ENCODE measurements around the gene DEXI. TPM values are rescaled to one million over a fixed set of nuclear protein-coding genes. Genes with fewer than 3 reads are reported as not detected.

DEXI gene
- total RNA-seq, 4 donors from 2014 or later: 74.4 to 96.3 (median 85.5) TPM

DNA sequence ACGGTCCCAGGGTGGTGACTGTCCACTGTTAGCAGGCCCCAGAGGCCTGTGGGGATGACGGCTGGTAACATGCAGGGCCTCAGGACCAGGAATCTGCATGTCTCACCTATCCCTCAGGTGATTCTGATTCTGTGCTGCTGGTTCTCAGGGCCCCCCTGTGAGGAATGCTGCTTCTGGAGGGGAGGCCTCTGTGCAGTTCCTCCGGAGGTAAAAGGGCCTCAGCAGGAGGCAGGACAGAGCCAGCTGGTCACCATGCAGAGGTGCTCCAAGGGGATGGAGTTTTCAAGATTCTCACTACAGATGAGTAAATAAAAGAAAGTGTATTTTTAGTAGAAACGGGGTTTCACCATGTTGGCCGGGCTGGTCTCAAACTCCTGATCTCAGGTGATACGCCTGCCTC is 35.9 kb upstream of the DEXI start:
- Histone ChIP-seq H3K4me3 (no peak overlapping the region), H3K36me3 (peaks cover 0 to 69% (median 13%) of the 10 kb centered on the region in 3 donors), H3K4me1 (peaks cover 0 to 32% (median 0%) of the 10 kb centered on the region in 4 donors), H3K27ac (no peak overlapping the region), H3K27me3 (no peaks in the 10 kb centered on the region), H3K9me3 (no peaks in the 10 kb centered on the region)
- TF ChIP-seq, protein P1, sequence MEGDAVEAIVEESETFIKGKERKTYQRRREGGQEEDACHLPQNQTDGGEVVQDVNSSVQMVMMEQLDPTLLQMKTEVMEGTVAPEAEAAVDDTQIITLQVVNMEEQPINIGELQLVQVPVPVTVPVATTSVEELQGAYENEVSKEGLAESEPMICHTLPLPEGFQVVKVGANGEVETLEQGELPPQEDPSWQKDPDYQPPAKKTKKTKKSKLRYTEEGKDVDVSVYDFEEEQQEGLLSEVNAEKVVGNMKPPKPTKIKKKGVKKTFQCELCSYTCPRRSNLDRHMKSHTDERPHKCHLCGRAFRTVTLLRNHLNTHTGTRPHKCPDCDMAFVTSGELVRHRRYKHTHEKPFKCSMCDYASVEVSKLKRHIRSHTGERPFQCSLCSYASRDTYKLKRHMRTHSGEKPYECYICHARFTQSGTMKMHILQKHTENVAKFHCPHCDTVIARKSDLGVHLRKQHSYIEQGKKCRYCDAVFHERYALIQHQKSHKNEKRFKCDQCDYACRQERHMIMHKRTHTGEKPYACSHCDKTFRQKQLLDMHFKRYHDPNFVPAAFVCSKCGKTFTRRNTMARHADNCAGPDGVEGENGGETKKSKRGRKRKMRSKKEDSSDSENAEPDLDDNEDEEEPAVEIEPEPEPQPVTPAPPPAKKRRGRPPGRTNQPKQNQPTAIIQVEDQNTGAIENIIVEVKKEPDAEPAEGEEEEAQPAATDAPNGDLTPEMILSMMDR (IDR thresholded peaks at IDR 0.05): no peak
- TF ChIP-seq EP300 (IDR thresholded peaks at IDR 0.05): no peak
- TF ChIP-seq POLR2A (IDR thresholded peaks at IDR 0.05): no peak
- DNase-seq (ENCODE audit: low spot score in 2 of 2): no peak
- 90 to 91% methylated on average over 6 of the region's 6 CpGs for WGBS, 2 donors

DNA sequence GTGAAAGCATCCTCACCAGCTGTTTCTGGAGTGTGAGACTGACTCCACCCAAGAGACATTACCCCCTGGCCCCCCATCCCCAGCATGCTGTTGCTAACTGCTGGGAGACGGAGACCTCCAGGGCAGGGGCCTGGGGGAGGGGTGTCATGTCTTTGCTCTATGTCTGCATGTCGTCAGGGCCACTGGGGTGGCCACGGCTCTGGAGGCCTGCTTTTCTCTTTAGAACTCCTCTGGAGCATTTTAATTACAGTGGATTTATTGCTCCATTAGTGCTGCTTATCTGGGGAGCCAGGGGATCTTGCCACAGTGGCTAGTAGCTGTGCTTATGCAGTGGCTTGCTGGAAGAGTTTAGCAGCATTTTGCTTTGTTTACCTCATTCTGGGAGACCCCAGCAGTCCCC is 34.4 kb upstream of the DEXI start:
- Histone ChIP-seq H3K4me3 (no peak overlapping the region), H3K36me3 (peaks cover 0 to 65% (median 15%) of the 10 kb centered on the region in 3 donors), H3K27me3 (no peaks in the 10 kb centered on the region), H3K4me1 (peaks cover 0 to 31% (median 2%) of the 10 kb centered on the region in 4 donors), H3K27ac (no peak overlapping the region), H3K9me3 (no peaks in the 10 kb centered on the region)
- no peak for DNase-seq (ENCODE audit: low spot score in 2 of 2)
- 52 to 70% methylated on average over 3 of the region's 3 CpGs for WGBS, 2 donors
- TF ChIP-seq, protein P1 (IDR thresholded peaks at IDR 0.05): no peak
- TF ChIP-seq POLR2A (IDR thresholded peaks at IDR 0.05): no peak
- no peak for TF ChIP-seq EP300 (IDR thresholded peaks at IDR 0.05)

DNA sequence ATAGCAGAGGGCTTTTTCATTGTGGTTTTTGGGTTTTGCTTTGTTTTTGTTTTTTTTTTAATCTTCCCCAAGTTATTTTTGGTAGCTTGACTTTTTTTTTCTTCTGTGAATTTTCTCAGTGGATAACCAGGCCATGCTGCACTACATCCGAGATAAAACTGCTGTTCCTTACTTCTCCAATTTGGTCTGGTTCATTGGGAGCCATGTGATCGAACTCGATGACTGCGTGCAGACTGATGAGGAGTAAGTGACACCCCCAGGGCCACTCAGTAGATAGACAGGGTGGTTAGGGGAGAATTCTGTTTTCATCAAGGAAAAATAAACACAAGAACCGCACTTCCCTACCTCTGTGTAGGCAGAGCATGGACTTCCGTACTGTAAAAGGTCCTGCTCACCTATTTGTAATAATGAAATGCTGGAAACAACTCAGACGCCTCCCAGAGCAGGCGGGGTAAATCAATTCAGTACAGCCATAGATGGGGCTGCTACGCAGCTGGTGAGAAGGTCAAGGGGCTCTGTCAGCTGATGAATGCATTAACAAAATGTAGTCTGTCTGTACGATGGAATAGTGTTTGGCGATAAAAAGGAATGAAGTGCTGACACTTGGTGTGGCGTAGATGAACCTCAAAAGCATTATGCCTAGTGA is 30.7 kb upstream of the DEXI start:
- Histone ChIP-seq H3K36me3 (peaks cover 0 to 69% (median 11%) of the 10 kb centered on the region in 3 donors), H3K4me3 (no peak overlapping the region), H3K27ac (no peak overlapping the region), H3K4me1 (peaks cover 0 to 11% (median 3%) of the 10 kb centered on the region in 4 donors), H3K27me3 (no peaks in the 10 kb centered on the region), H3K9me3 (no peaks in the 10 kb centered on the region)
- TF ChIP-seq POLR2A (IDR thresholded peaks at IDR 0.05): no peak
- TF ChIP-seq EP300 (IDR thresholded peaks at IDR 0.05): no peak
- TF ChIP-seq, protein P1 (IDR thresholded peaks at IDR 0.05): no peak
- 80 to 81% methylated on average over 12 of the region's 12 CpGs for WGBS, 2 donors
- no peak for DNase-seq (ENCODE audit: low spot score in 2 of 2)

DNA sequence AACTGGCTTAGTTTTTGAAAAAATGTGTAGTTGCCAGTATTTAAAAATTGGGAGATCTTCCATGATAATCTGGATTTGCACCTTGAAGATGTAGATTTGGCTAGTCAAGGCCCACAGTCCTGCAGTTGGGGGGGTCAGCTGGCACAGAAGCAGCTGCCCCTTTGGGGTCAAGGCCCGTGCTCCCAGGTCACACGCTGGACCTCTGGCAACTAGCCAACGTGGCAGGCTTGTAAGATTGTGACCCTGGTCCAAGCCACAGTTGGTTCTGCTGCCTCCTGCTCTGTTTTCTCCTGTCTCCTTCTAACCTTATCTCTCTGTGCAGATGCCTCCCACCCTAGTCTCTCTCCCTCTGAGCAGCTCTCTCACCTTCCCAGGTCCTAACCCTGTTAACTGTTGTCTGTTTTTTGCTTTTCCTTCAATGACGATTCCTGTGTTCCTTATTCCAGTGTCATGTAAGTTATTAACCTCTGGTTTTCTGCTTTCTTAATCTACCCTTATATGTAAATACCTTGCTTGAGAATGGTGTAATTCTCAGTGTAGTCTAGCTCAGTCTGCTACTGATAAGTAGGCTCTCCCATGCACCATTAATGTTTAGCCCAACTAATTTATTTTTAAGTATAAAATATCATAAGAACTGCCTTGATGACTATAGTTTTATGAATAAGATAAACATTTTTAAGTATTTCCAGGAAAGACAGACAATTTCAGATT is 30.0 kb upstream of the DEXI start:
- H3K36me3 ChIP-seq: peaks cover 0 to 69% (median 10%) of the 10 kb centered on the region in 3 donors
- no peak for DNase-seq (ENCODE audit: low spot score in 2 of 2)
- H3K9me3 ChIP-seq: no peaks in the 10 kb centered on the region
- 26 to 42% methylated on average over 4 of the region's 4 CpGs for WGBS, 2 donors
- no peaks in the 10 kb centered on the region for H3K27me3 ChIP-seq
- H3K4me1 ChIP-seq: peaks cover 0 to 11% (median 3%) of the 10 kb centered on the region in 4 donors
- H3K27ac ChIP-seq: peak overlapping the region in 1 of 4 donors; percentile 35
- H3K4me3 ChIP-seq: no peak overlapping the region
- TF ChIP-seq POLR2A (IDR thresholded peaks at IDR 0.05): no peak
- TF ChIP-seq EP300 (IDR thresholded peaks at IDR 0.05): no peak
- TF ChIP-seq, protein P1 (IDR thresholded peaks at IDR 0.05): no peak

DNA sequence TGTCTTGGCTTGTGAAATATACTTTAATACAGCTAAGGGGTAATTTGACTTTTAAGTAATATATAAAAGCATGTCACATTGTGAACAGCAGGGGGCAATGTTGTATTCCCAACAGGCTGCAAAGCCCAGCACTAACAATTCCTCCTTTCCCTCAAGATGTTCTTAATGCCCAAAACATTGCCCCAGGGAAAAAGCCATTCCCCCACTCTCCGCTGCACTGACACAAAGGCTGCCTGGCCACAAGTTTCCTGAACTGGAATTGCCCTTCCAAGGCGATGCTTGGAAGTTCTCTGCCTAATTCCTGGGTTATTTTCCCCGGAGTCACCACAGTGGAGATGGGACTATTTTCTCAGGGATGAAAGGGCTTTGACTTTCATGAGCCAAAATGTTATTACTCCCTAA is 29.3 kb upstream of the DEXI start:
- Histone ChIP-seq H3K27ac (peak overlapping the region in 1 of 4 donors; percentile 35), H3K9me3 (no peaks in the 10 kb centered on the region), H3K4me1 (peaks cover 0 to 11% (median 3%) of the 10 kb centered on the region in 4 donors), H3K36me3 (peaks cover 0 to 69% (median 8%) of the 10 kb centered on the region in 3 donors), H3K27me3 (no peaks in the 10 kb centered on the region), H3K4me3 (no peak overlapping the region)
- WGBS, 2 donors: 20 to 32% methylated on average over 3 of the region's 3 CpGs
- DNase-seq (ENCODE audit: low spot score in 2 of 2): peak; percentile 22 to 88
- TF ChIP-seq EP300 (IDR thresholded peaks at IDR 0.05) (peak in 1 of 2 donors; percentile 58), POLR2A (IDR thresholded peaks at IDR 0.05) (no peak)
- TF ChIP-seq, protein P1 (IDR thresholded peaks at IDR 0.05): peak; percentile 59 to 87 (median 83)
